Activated CD4-positive, alpha-beta memory T cell treated with anti-CD3 and anti-CD28 coated beads, Interleukin-2, amount 10 ng/mL, durations not matched to agents 7 days and 5 days (primary cell): Measurements from ENCODE around the gene VPS37B. TPM values are rescaled to one million over a fixed set of nuclear protein-coding genes. Genes with fewer than 3 reads are reported as not detected.

Source experiments
- CTCF ChIA-PET: fragments of 350-600 bp; sonication (Branson Sonifier 250); formaldehyde crosslinking; loops from one replicate; lab custom pipeline; 2021; ENCODE audit warnings: antibody characterized with exemption, inconsistent platforms; lab: Charles Lee
- POLR2A ChIA-PET: fragments of 350-600 bp; sonication (Branson Sonifier 250); formaldehyde crosslinking; loops from one replicate; lab custom pipeline; 2021; ENCODE audit warnings: antibody characterized with exemption; lab: Charles Lee
- DNase-seq: peaks from one replicate; pipeline ENCODE4 v3.0.0-alpha.2; 2020
- H3K27ac Mint-ChIP-seq: one replicate; pipeline ENCODE4 v1.8.0; 2021; ENCODE audit warnings: mild to moderate bottlenecking, mixed read lengths
- H3K27me3 Mint-ChIP-seq: one replicate; pipeline ENCODE4 v1.8.0; 2021; ENCODE audit warnings: mixed read lengths
- H3K36me3 Mint-ChIP-seq: one replicate; pipeline ENCODE4 v1.8.0; 2021; ENCODE audit warnings: low read depth, mixed read lengths
- H3K4me1 Mint-ChIP-seq: one replicate; pipeline ENCODE4 v1.8.0; 2021; ENCODE audit warnings: mixed read lengths
- H3K4me3 Mint-ChIP-seq: one replicate; pipeline ENCODE4 v1.8.0; 2021; ENCODE audit warnings: mild to moderate bottlenecking, mixed read lengths
- H3K9me3 Mint-ChIP-seq: one replicate; pipeline ENCODE4 v1.8.0; 2021; ENCODE audit warnings: mixed read lengths
- total RNA-seq, 2 experiments: library from RNA; stranded (reverse); gene quantifications; one replicate each; pipeline ENCODE4 v1.2.3, GENCODE V29; 2021

Gene VPS37B
- total RNA-seq, 2 experiments from 2014 or later = 27.1 to 27.7 TPM

- ChIA-PET CTCF (interaction anchor here (0.7 to 1.9 kb wide), 2 partner anchors 41 to 73 kb away, joined by 3 to 7 read pairs; no protein-coding TSS in a partner anchor), POLR2A (interaction anchor here (1.2 to 1.9 kb wide), 5 partner anchors 63 to 140 kb away, joined by 3 to 5 read pairs (median 5); partner anchors contain the start of genes ABCB9 and OGFOD2)
- peaks cover 2% of the 10 kb centered on the region for H3K36me3 Mint-ChIP-seq
- H3K27ac Mint-ChIP-seq = peak within 1 kb of the TSS; percentile 81
- H3K4me1 Mint-ChIP-seq = peaks cover 35% of the 10 kb centered on the region
- DNase-seq = peak; percentile 64
- H3K27me3 Mint-ChIP-seq = peaks cover 17% of the 10 kb centered on the region
- no peaks in the 10 kb centered on the region for H3K9me3 Mint-ChIP-seq
- H3K4me3 Mint-ChIP-seq = peak within 1 kb of the TSS; percentile 88
These were observed 60.8 kb downstream of the VPS37B start, which contains the start of gene HIP1R for GRCh38 chr12:122834921-122835749. TSS of gene HIP1R (plus strand) at chr12:122835457. CDS start at chr12:122835551, 94 bp downstream.

GRCh38 chr12:122834104-122834920 lies 61.6 kb downstream of the VPS37B start:
- DNase-seq = peak; percentile 24
- Mint-ChIP-seq H3K4me1 (peaks cover 35% of the 10 kb centered on the region), H3K36me3 (peaks cover 2% of the 10 kb centered on the region), H3K27me3 (peaks cover 17% of the 10 kb centered on the region), H3K27ac (peak overlapping the region; percentile 8), H3K4me3 (peak overlapping the region; percentile 75), H3K9me3 (no peaks in the 10 kb centered on the region)
- CTCF ChIA-PET = interaction anchor here (0.9 to 1.9 kb wide), 2 partner anchors 40 to 68 kb away, joined by 3 to 6 read pairs; no protein-coding TSS in a partner anchor
- POLR2A ChIA-PET = no interaction called here

GRCh38 chr12:122830517-122831214 lies 65.3 kb downstream of the VPS37B start:
- Mint-ChIP-seq H3K27ac (no peak overlapping the region), H3K36me3 (no peaks in the 10 kb centered on the region), H3K4me3 (no peak overlapping the region), H3K9me3 (no peaks in the 10 kb centered on the region), H3K4me1 (peaks cover 15% of the 10 kb centered on the region), H3K27me3 (peaks cover 35% of the 10 kb centered on the region)
- CTCF ChIA-PET = interaction anchor here (1.0 to 2.1 kb wide), 2 partner anchors 30 to 37 kb away, joined by 4 to 8 read pairs; no protein-coding TSS in a partner anchor
- no peak for DNase-seq
- POLR2A ChIA-PET = no interaction called here

DNA sequence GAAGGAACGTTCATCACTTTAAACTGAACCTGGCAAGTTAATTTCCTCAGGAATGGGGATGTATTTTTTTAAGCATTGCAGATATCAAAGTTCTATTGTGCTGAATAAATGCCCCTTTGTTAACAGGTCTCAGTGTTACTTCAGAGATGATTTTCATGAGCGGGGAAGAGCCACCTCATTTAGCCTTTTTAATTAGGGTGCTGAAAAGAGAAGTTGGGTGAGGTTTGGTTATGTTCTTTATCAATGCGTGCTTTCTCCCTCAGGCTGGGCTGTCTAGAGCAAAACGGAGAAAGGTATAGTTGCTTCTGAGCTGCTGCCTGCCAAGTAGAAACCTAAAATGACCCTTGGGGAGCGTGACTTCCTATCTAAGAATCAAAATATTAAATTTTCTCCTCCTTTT lies 68.7 kb downstream of the VPS37B start:
- Mint-ChIP-seq H3K4me3 (no peak overlapping the region), H3K36me3 (no peaks in the 10 kb centered on the region)
- POLR2A ChIA-PET = interaction anchor here (1.1 to 2.9 kb wide), 2 partner anchors 9 to 13 kb away, joined by 3 to 10 read pairs; no protein-coding TSS in a partner anchor

GRCh38 chr12:122825773-122826724 lies 69.9 kb downstream of the VPS37B start:
- POLR2A ChIA-PET = interaction anchor here (2.9 kb wide), 1 partner anchor 10 kb away, joined by 10 read pairs; no protein-coding TSS in a partner anchor

More for the DNA sequence above, 68.7 kb downstream of the VPS37B start:
- H3K27me3 Mint-ChIP-seq = peaks cover 27% of the 10 kb centered on the region
- CTCF ChIA-PET = interaction anchor here (0.7 to 1.9 kb wide), 3 partner anchors 9 to 173 kb away, joined by 4 to 7 read pairs (median 5); no protein-coding TSS in a partner anchor
- H3K27ac Mint-ChIP-seq = no peak overlapping the region
- H3K4me1 Mint-ChIP-seq = peaks cover 4% of the 10 kb centered on the region
- H3K9me3 Mint-ChIP-seq = no peaks in the 10 kb centered on the region
- no peak for DNase-seq

GRCh38 chr12:122823429-122823828 lies 72.5 kb downstream of the VPS37B start:
- H3K9me3 Mint-ChIP-seq = no peaks in the 10 kb centered on the region
- peaks cover 1% of the 10 kb centered on the region for H3K4me1 Mint-ChIP-seq
- POLR2A ChIA-PET = no interaction called here
- H3K27me3 Mint-ChIP-seq = peaks cover 17% of the 10 kb centered on the region
- DNase-seq = no peak
- H3K27ac Mint-ChIP-seq = no peak overlapping the region
- CTCF ChIA-PET = no interaction called here
- no peak overlapping the region for H3K4me3 Mint-ChIP-seq
- no peaks in the 10 kb centered on the region for H3K36me3 Mint-ChIP-seq

More at GRCh38 chr12:122825773-122826724, 69.9 kb downstream of the VPS37B start:
- Mint-ChIP-seq H3K4me3 (no peak overlapping the region), H3K27ac (no peak overlapping the region), H3K4me1 (peaks cover 4% of the 10 kb centered on the region), H3K9me3 (no peaks in the 10 kb centered on the region), H3K27me3 (peaks cover 27% of the 10 kb centered on the region), H3K36me3 (no peaks in the 10 kb centered on the region)
- DNase-seq = no peak
- CTCF ChIA-PET = interaction anchor here (0.6 to 1.9 kb wide), 6 partner anchors 10 to 785 kb away, joined by 3 to 7 read pairs (median 4); partner anchors contain the start of gene OGFOD2

- ChIA-PET CTCF (no interaction called here), POLR2A (no interaction called here)
- no peaks in the 10 kb centered on the region for H3K4me1 Mint-ChIP-seq
- H3K4me3 Mint-ChIP-seq = no peak overlapping the region
- H3K9me3 Mint-ChIP-seq = no peaks in the 10 kb centered on the region
- DNase-seq = no peak
- H3K27ac Mint-ChIP-seq = no peak overlapping the region
- H3K27me3 Mint-ChIP-seq = peaks cover 4% of the 10 kb centered on the region
- no peaks in the 10 kb centered on the region for H3K36me3 Mint-ChIP-seq
These were observed 75.1 kb downstream of the VPS37B start for GRCh38 chr12:122820838-122821271.

- CTCF ChIA-PET = interaction anchor here (0.8 kb wide), 1 partner anchor 21 kb away, joined by 3 read pairs; no protein-coding TSS in a partner anchor
- Mint-ChIP-seq H3K27me3 (peaks cover 4% of the 10 kb centered on the region), H3K9me3 (no peaks in the 10 kb centered on the region), H3K4me3 (no peak overlapping the region), H3K4me1 (no peaks in the 10 kb centered on the region), H3K27ac (no peak overlapping the region), H3K36me3 (no peaks in the 10 kb centered on the region)
- POLR2A ChIA-PET = no interaction called here
- DNase-seq = no peak
These were observed 75.8 kb downstream of the VPS37B start for GRCh38 chr12:122820138-122820537.

GRCh38 chr12:122819209-122819785 lies 76.6 kb downstream of the VPS37B start:
- H3K9me3 Mint-ChIP-seq = no peaks in the 10 kb centered on the region
- H3K27ac Mint-ChIP-seq = no peak overlapping the region
- CTCF ChIA-PET = no interaction called here

More at GRCh38 chr12:122819209-122819785, 76.6 kb downstream of the VPS37B start:
- Mint-ChIP-seq H3K27me3 (peaks cover 4% of the 10 kb centered on the region), H3K36me3 (no peaks in the 10 kb centered on the region), H3K4me3 (no peak overlapping the region), H3K4me1 (no peaks in the 10 kb centered on the region)
- POLR2A ChIA-PET = no interaction called here
- no peak for DNase-seq
